Measurements from ENCODE around the gene STAT4. TPM values are rescaled to one million over a fixed set of nuclear protein-coding genes. Genes with fewer than 3 reads are reported as not detected.

Gene STAT4
- total RNA-seq, 1 donor from 2014 or later: 1.6 TPM

GRCh38 chr2:191083540-191083939, 67.3 kb downstream of the STAT4 start:
- no peaks in the 10 kb centered on the region for H3K36me3 Mint-ChIP-seq (ENCODE audit: low read depth, unreplicated experiment)
- H3K4me3 Mint-ChIP-seq (ENCODE audit: unreplicated experiment): no peak overlapping the region
- H3K9me3 Mint-ChIP-seq (ENCODE audit: unreplicated experiment): peaks cover 4% of the 10 kb centered on the region
- H3K9ac ChIP-seq (ENCODE audit: low read length): no peak overlapping the region
- H3K9me3 ChIP-seq (ENCODE audit: insufficient read depth, low read depth, low read length): no peaks in the 10 kb centered on the region
- no peak overlapping the region for H3K4me2 ChIP-seq (ENCODE audit: low read length)
- no peak overlapping the region for H3K4me3 ChIP-seq (ENCODE audit: insufficient read depth, low read depth, low read length)
- no peak overlapping the region for H2AFZ ChIP-seq (ENCODE audit: low read depth, low read length)
- no peaks in the 10 kb centered on the region for H3K4me1 ChIP-seq (ENCODE audit: insufficient read depth, low read length)
- DNase-seq (ENCODE audit: low read depth) (peak; percentile 58), FAIRE-seq (no peak)
- no peak overlapping the region for H3K27ac ChIP-seq (ENCODE audit: low read depth, low read length)
- no peaks in the 10 kb centered on the region for H3K79me2 ChIP-seq (ENCODE audit: insufficient read depth, low read length)
- H4K20me1 ChIP-seq (ENCODE audit: insufficient read depth, low read length): no peaks in the 10 kb centered on the region
- no peaks in the 10 kb centered on the region for H3K36me3 ChIP-seq (ENCODE audit: insufficient read depth, low read length)
- H3K4me1 Mint-ChIP-seq (ENCODE audit: low read depth, unreplicated experiment): no peaks in the 10 kb centered on the region
- no peaks in the 10 kb centered on the region for H3K27me3 Mint-ChIP-seq (ENCODE audit: low read depth, unreplicated experiment)
- no peak for TF ChIP-seq CTCF (IDR thresholded peaks at IDR 0.05; ENCODE audit: insufficient read depth, low read depth, low read length)
- TF ChIP-seq EZH2 (IDR thresholded peaks at IDR 0.05; ENCODE audit: insufficient read depth, low read length): no peak
- H3K27ac Mint-ChIP-seq (ENCODE audit: unreplicated experiment): no peak overlapping the region
- no peaks in the 10 kb centered on the region for H3K27me3 ChIP-seq (ENCODE audit: insufficient read depth, low read length)

- H3K9me3 Mint-ChIP-seq (ENCODE audit: unreplicated experiment): peaks cover 4% of the 10 kb centered on the region
- H3K9ac ChIP-seq (ENCODE audit: low read length): no peak overlapping the region
- no peaks in the 10 kb centered on the region for H3K36me3 Mint-ChIP-seq (ENCODE audit: low read depth, unreplicated experiment)
- H4K20me1 ChIP-seq (ENCODE audit: insufficient read depth, low read length): no peaks in the 10 kb centered on the region
- no peak overlapping the region for H3K4me2 ChIP-seq (ENCODE audit: low read length)
- H3K4me3 ChIP-seq (ENCODE audit: insufficient read depth, low read depth, low read length): no peak overlapping the region
- TF ChIP-seq CTCF (IDR thresholded peaks at IDR 0.05; ENCODE audit: insufficient read depth, low read depth, low read length) (no peak), EZH2 (IDR thresholded peaks at IDR 0.05; ENCODE audit: insufficient read depth, low read length) (no peak)
- no peaks in the 10 kb centered on the region for H3K9me3 ChIP-seq (ENCODE audit: insufficient read depth, low read depth, low read length)
- FAIRE-seq: no peak
- H3K4me1 ChIP-seq (ENCODE audit: insufficient read depth, low read length): no peaks in the 10 kb centered on the region
- H3K27ac ChIP-seq (ENCODE audit: low read depth, low read length): no peak overlapping the region
- no peaks in the 10 kb centered on the region for H3K79me2 ChIP-seq (ENCODE audit: insufficient read depth, low read length)
- H3K27ac Mint-ChIP-seq (ENCODE audit: unreplicated experiment): no peak overlapping the region
- no peak overlapping the region for H2AFZ ChIP-seq (ENCODE audit: low read depth, low read length)
- DNase-seq (ENCODE audit: low read depth): no peak
- H3K36me3 ChIP-seq (ENCODE audit: insufficient read depth, low read length): no peaks in the 10 kb centered on the region
- H3K27me3 Mint-ChIP-seq (ENCODE audit: low read depth, unreplicated experiment): no peaks in the 10 kb centered on the region
- no peaks in the 10 kb centered on the region for H3K27me3 ChIP-seq (ENCODE audit: insufficient read depth, low read length)
- H3K4me1 Mint-ChIP-seq (ENCODE audit: low read depth, unreplicated experiment): no peaks in the 10 kb centered on the region
- no peak overlapping the region for H3K4me3 Mint-ChIP-seq (ENCODE audit: unreplicated experiment)
Observed at GRCh38 chr2:191082321-191082720, 68.5 kb downstream of the STAT4 start.

GRCh38 chr2:191081411-191082155, 69.2 kb downstream of the STAT4 start:
- peaks cover 4% of the 10 kb centered on the region for H3K9me3 Mint-ChIP-seq (ENCODE audit: unreplicated experiment)
- H3K9ac ChIP-seq (ENCODE audit: low read length): no peak overlapping the region
- H3K79me2 ChIP-seq (ENCODE audit: insufficient read depth, low read length): no peaks in the 10 kb centered on the region
- no peak for TF ChIP-seq EZH2 (IDR thresholded peaks at IDR 0.05; ENCODE audit: insufficient read depth, low read length)
- no peak for TF ChIP-seq CTCF (IDR thresholded peaks at IDR 0.05; ENCODE audit: insufficient read depth, low read depth, low read length)
- no peak overlapping the region for H3K4me3 Mint-ChIP-seq (ENCODE audit: unreplicated experiment)
- no peak overlapping the region for H3K27ac Mint-ChIP-seq (ENCODE audit: unreplicated experiment)
- no peaks in the 10 kb centered on the region for H3K27me3 Mint-ChIP-seq (ENCODE audit: low read depth, unreplicated experiment)
- no peaks in the 10 kb centered on the region for H3K36me3 Mint-ChIP-seq (ENCODE audit: low read depth, unreplicated experiment)
- H3K4me1 Mint-ChIP-seq (ENCODE audit: low read depth, unreplicated experiment): no peaks in the 10 kb centered on the region
- H3K9me3 ChIP-seq (ENCODE audit: insufficient read depth, low read depth, low read length): no peaks in the 10 kb centered on the region
- no peaks in the 10 kb centered on the region for H4K20me1 ChIP-seq (ENCODE audit: insufficient read depth, low read length)
- no peak overlapping the region for H2AFZ ChIP-seq (ENCODE audit: low read depth, low read length)
- H3K27me3 ChIP-seq (ENCODE audit: insufficient read depth, low read length): no peaks in the 10 kb centered on the region
- no peak overlapping the region for H3K4me2 ChIP-seq (ENCODE audit: low read length)
- FAIRE-seq (peak; percentile 5), DNase-seq (ENCODE audit: low read depth) (peak; percentile 35)
- no peak overlapping the region for H3K4me3 ChIP-seq (ENCODE audit: insufficient read depth, low read depth, low read length)
- no peaks in the 10 kb centered on the region for H3K4me1 ChIP-seq (ENCODE audit: insufficient read depth, low read length)
- no peak overlapping the region for H3K27ac ChIP-seq (ENCODE audit: low read depth, low read length)
- H3K36me3 ChIP-seq (ENCODE audit: insufficient read depth, low read length): no peaks in the 10 kb centered on the region
